HepG2 (cell line): ENCODE results near the gene SH3BGRL2. TPM values are rescaled to one million over a fixed set of nuclear protein-coding genes. Genes with fewer than 3 reads are reported as not detected.

Experiments
- CAMTA2 ChIP-seq: sonication (generic); formaldehyde crosslinking; IDR thresholded peaks from 2 replicates; pipeline ENCODE4 v1.4.0; 2020; ENCODE audit warnings: mild to moderate bottlenecking, missing genetic modification reagents, borderline replicate concordance
- CHD4 ChIP-seq: fragments of 200-600 bp; sonication (generic); IDR thresholded peaks from 2 replicates; pipeline ENCODE4 v1.7.0; 2017; ENCODE audit warnings: mild to moderate bottlenecking, low read length, borderline replicate concordance
- HDAC1 ChIP-seq: sonication (generic); formaldehyde crosslinking; IDR thresholded peaks from 2 replicates; pipeline ENCODE4 v1.5.1; 2020; ENCODE audit warnings: mild to moderate bottlenecking, missing genetic modification reagents
- HDAC2 ChIP-seq: sonication (generic); formaldehyde crosslinking; IDR thresholded peaks from 2 replicates; pipeline ENCODE4 v1.4.0; 2020; ENCODE audit warnings: missing genetic modification reagents
- HOXA7 ChIP-seq: sonication (generic); formaldehyde crosslinking; IDR thresholded peaks from 2 replicates; pipeline ENCODE4 v1.8.1; 2022; ENCODE audit warnings: mild to moderate bottlenecking, missing genetic modification reagents, moderate library complexity
- KDM4B ChIP-seq: sonication (generic); formaldehyde crosslinking; IDR thresholded peaks from 2 replicates; pipeline ENCODE4 v1.4.0; 2020; ENCODE audit warnings: missing genetic modification reagents
- MIER2 ChIP-seq: IDR thresholded peaks from 2 replicates; pipeline ENCODE4 v1.6.1; 2016; ENCODE audit warnings: missing biosample characterization, missing genetic modification reagents
- NCOA1 ChIP-seq: sonication (generic); formaldehyde crosslinking; IDR thresholded peaks from 2 replicates; pipeline ENCODE4 v1.9.0; 2021; ENCODE audit warnings: missing genetic modification reagents
- PHF5A ChIP-seq: IDR thresholded peaks from one replicate; pipeline ENCODE4 v1.6.1; 2018; ENCODE audit warnings: low read depth, missing genetic modification reagents; ENCODE audit not compliant: unreplicated experiment
- RFX3 ChIP-seq: IDR thresholded peaks from 2 replicates; pipeline ENCODE4 v1.6.1; 2016; ENCODE audit warnings: missing biosample characterization, missing genetic modification reagents
- SETDB1 ChIP-seq: sonication (generic); formaldehyde crosslinking; IDR thresholded peaks from 2 replicates; pipeline ENCODE4 v1.5.1; 2020; ENCODE audit warnings: missing genetic modification reagents, mild to moderate bottlenecking, borderline replicate concordance
- SOX13 ChIP-seq, 3 experiments: fragments of 450-650 bp in 1 of 3; sonication (generic) in 1 of 3; formaldehyde crosslinking in 1 of 3; IDR thresholded peaks in 2 of 3; conservative IDR thresholded peaks in 1 of 3; 2 replicates each; pipeline versions ENCODE4 v1.5.0 to v1.6.1; 2016 to 2020; ENCODE audit warnings: antibody characterized with exemption in 1 of 3, mild to moderate bottlenecking in 1 of 3, missing compliant biosample characterization in 1 of 3, missing genetic modification reagents in 1 of 3, moderate library complexity in 1 of 3
- YY1 ChIP-seq: IDR thresholded peaks from 2 replicates; pipeline ENCODE4 v1.6.1; 2011; ENCODE audit warnings: low read length, low read depth, moderate library complexity, mild to moderate bottlenecking; ENCODE audit not compliant: insufficient read depth, insufficient replicate concordance
- ZNF136 ChIP-seq: sonication (generic); formaldehyde crosslinking; IDR thresholded peaks from 2 replicates; pipeline ENCODE4 v1.8.1; 2022; ENCODE audit warnings: low read depth, mild to moderate bottlenecking, moderate library complexity, missing genetic modification reagents
- ZNF281 ChIP-seq: sonication (generic); formaldehyde crosslinking; IDR thresholded peaks from 2 replicates; pipeline ENCODE4 v1.4.0; 2020; ENCODE audit warnings: missing genetic modification reagents, borderline replicate concordance
- ZNF513 ChIP-seq: sonication (generic); formaldehyde crosslinking; conservative IDR thresholded peaks from 2 replicates; pipeline ENCODE4 v1.5.0; 2020; ENCODE audit warnings: missing genetic modification reagents
- ZNF678 ChIP-seq: sonication (generic); formaldehyde crosslinking; IDR thresholded peaks from 2 replicates; pipeline ENCODE4 v1.4.0; 2020; ENCODE audit warnings: mild to moderate bottlenecking, missing genetic modification reagents
- ZNF749 ChIP-seq: sonication (generic); formaldehyde crosslinking; IDR thresholded peaks from 2 replicates; pipeline ENCODE4 v1.8.0; 2022; ENCODE audit warnings: mild to moderate bottlenecking, missing genetic modification reagents, moderate library complexity, borderline replicate concordance
- polyA plus RNA-seq, 8 experiments: library from polyadenylated mRNA; depleted of rRNA in 3 of 8; stranded (reverse) in 7 of 8; unstranded in 1 of 8; fragments of >200 nt; fragmentation: Illumina TruSeq in 4 of 8; extraction: Trizol in 4 of 8; gene quantifications; 2 replicates each; pipeline versions ENCODE4 v1.2.1 to v1.2.3, GENCODE V29; 2011 to 2016; ENCODE audit warnings: low read depth in 4 of 8, missing spikeins in 1 of 8, mixed read lengths in 1 of 8; ENCODE audit not compliant: insufficient read depth in 1 of 8
- total RNA-seq, 5 experiments: library from RNA; depleted of rRNA; stranded (reverse); fragments of >200 nt; fragmentation: Illumina TruSeq; extraction: Trizol; gene quantifications; 2 replicates each; pipeline ENCODE4 v1.2.3, GENCODE V29; 2016; ENCODE audit warnings: low read depth in 1 of 5
- TF ChIP-seq, protein P1 (sequence below): sonication (generic); formaldehyde crosslinking; IDR thresholded peaks from 2 replicates; pipeline ENCODE4 v1.4.0; 2020; ENCODE audit warnings: missing genetic modification reagents
- TF ChIP-seq, protein P2 (sequence below): sonication (generic); formaldehyde crosslinking; IDR thresholded peaks from 2 replicates; pipeline ENCODE4 v1.4.0; 2020; ENCODE audit warnings: mild to moderate bottlenecking, missing genetic modification reagents

SH3BGRL2 gene
- total and polyA plus RNA-seq, 2 of the 13 experiments (the other 11 are each of a cell fraction or from before 2014, with no cell fraction given) = 10.9 to 28.8 TPM

DNA sequence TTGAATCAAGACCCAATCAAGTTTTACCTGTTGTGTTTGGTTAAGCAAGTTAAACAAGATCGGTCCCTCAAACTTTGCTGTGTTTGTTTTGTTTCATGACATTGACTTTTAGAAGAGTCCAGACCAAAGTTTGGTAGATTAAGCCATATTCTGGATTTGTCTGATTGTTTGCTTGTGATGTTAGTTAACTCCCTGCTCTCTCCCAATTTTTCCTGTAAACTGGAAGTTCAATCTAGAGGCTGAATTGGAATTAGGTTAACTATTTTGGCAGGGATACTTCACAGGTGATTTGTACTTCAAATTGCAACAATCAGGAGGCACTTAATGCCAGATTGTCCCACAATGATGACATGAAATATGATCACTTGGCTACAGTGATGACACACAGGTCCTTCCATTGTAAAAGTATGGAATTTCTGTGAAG lies 13.6 kb upstream of the SH3BGRL2 start (continued):
- TF ChIP-seq, protein P1, sequence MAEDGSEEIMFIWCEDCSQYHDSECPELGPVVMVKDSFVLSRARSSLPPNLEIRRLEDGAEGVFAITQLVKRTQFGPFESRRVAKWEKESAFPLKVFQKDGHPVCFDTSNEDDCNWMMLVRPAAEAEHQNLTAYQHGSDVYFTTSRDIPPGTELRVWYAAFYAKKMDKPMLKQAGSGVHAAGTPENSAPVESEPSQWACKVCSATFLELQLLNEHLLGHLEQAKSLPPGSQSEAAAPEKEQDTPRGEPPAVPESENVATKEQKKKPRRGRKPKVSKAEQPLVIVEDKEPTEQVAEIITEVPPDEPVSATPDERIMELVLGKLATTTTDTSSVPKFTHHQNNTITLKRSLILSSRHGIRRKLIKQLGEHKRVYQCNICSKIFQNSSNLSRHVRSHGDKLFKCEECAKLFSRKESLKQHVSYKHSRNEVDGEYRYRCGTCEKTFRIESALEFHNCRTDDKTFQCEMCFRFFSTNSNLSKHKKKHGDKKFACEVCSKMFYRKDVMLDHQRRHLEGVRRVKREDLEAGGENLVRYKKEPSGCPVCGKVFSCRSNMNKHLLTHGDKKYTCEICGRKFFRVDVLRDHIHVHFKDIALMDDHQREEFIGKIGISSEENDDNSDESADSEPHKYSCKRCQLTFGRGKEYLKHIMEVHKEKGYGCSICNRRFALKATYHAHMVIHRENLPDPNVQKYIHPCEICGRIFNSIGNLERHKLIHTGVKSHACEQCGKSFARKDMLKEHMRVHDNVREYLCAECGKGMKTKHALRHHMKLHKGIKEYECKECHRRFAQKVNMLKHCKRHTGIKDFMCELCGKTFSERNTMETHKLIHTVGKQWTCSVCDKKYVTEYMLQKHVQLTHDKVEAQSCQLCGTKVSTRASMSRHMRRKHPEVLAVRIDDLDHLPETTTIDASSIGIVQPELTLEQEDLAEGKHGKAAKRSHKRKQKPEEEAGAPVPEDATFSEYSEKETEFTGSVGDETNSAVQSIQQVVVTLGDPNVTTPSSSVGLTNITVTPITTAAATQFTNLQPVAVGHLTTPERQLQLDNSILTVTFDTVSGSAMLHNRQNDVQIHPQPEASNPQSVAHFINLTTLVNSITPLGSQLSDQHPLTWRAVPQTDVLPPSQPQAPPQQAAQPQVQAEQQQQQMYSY = no peak
- TF ChIP-seq HDAC2 (CRISPR knock-in tag) (0 out of 2 replicates have a peak, but pooled peaks have one; percentile 36), MIER2 (no peak), ZNF749 (no peak), HOXA7 (no peak), NCOA1 (no peak), CAMTA2 (CRISPR knock-in tag) (no peak), HDAC1 (peak; percentile 56; the same call in 1 of the 2 replicates), ZNF678 (CRISPR knock-in tag) (no peak), ZNF281 (no peak), SOX13 (IDR thresholded peaks at IDR 0.05) (no peak), SOX13 (CRISPR knock-in tag; conservative IDR thresholded peaks at IDR 0.05 in 1 of 2, IDR thresholded peaks at IDR 0.05 in 1 of 2) (peak in 1 of 2 experiments; percentile 84; a peak in 2 of 4 replicates), PHF5A (CRISPR knock-in tag) (no peak), ZNF136 (CRISPR knock-in tag) (no peak), ZNF513 (no peak), RFX3 (CRISPR knock-in tag) (no peak), KDM4B (peak; percentile 19; the same call in 1 of the 2 replicates), SETDB1 (no peak), CHD4 (peak; percentile 41; the same call in 1 of the 2 replicates), YY1 (no peak)
- TF ChIP-seq, protein P2, sequence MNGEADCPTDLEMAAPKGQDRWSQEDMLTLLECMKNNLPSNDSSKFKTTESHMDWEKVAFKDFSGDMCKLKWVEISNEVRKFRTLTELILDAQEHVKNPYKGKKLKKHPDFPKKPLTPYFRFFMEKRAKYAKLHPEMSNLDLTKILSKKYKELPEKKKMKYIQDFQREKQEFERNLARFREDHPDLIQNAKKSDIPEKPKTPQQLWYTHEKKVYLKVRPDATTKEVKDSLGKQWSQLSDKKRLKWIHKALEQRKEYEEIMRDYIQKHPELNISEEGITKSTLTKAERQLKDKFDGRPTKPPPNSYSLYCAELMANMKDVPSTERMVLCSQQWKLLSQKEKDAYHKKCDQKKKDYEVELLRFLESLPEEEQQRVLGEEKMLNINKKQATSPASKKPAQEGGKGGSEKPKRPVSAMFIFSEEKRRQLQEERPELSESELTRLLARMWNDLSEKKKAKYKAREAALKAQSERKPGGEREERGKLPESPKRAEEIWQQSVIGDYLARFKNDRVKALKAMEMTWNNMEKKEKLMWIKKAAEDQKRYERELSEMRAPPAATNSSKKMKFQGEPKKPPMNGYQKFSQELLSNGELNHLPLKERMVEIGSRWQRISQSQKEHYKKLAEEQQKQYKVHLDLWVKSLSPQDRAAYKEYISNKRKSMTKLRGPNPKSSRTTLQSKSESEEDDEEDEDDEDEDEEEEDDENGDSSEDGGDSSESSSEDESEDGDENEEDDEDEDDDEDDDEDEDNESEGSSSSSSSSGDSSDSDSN = no peak
